Measurements from ENCODE around the gene REV3L. TPM values are rescaled to one million over a fixed set of nuclear protein-coding genes. Genes with fewer than 3 reads are reported as not detected.

The REV3L gene
- total and polyA plus RNA-seq, 2 of the 13 experiments (the other 11 are each of a cell fraction or from before 2014, with no cell fraction given) = 12.8 to 31.3 TPM

DNA sequence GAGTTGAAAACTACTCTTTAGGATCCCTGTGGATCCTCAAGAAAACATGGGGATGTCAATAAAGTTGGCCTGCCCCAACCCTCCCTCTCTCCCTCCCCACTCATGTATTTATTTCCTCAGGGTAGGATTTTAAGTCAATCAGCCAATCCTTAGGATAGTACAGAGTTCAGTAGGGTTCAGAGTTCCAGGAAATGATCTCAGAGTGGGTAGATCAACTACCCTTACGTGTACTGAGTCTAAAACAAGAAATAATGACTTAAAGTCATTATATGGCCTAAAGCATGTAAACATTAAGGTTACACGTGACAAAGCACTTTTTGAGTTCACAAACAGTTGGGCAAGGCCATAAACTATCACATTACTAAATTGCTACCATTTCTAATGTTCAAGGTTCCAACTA is 47.2 kb upstream of the REV3L start (continued):
- TF ChIP-seq, protein P1, sequence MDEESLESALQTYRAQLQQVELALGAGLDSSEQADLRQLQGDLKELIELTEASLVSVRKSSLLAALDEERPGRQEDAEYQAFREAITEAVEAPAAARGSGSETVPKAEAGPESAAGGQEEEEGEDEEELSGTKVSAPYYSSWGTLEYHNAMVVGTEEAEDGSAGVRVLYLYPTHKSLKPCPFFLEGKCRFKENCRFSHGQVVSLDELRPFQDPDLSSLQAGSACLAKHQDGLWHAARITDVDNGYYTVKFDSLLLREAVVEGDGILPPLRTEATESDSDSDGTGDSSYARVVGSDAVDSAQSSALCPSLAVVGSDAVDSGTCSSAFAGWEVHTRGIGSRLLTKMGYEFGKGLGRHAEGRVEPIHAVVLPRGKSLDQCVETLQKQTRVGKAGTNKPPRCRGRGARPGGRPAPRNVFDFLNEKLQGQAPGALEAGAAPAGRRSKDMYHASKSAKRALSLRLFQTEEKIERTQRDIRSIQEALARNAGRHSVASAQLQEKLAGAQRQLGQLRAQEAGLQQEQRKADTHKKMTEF (CRISPR knock-in tag; IDR thresholded peaks at IDR 0.05) = 0 out of 2 replicates have a peak, but pooled peaks have one; percentile 29
- no peak for TF ChIP-seq ZNF354B (CRISPR knock-in tag; IDR thresholded peaks at IDR 0.05)
- TF ChIP-seq, protein P2, sequence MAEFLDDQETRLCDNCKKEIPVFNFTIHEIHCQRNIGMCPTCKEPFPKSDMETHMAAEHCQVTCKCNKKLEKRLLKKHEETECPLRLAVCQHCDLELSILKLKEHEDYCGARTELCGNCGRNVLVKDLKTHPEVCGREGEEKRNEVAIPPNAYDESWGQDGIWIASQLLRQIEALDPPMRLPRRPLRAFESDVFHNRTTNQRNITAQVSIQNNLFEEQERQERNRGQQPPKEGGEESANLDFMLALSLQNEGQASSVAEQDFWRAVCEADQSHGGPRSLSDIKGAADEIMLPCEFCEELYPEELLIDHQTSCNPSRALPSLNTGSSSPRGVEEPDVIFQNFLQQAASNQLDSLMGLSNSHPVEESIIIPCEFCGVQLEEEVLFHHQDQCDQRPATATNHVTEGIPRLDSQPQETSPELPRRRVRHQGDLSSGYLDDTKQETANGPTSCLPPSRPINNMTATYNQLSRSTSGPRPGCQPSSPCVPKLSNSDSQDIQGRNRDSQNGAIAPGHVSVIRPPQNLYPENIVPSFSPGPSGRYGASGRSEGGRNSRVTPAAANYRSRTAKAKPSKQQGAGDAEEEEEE (CRISPR knock-in tag; IDR thresholded peaks at IDR 0.05; ENCODE audit: borderline replicate concordance) = no peak
- TF ChIP-seq NFE2 (CRISPR knock-in tag; IDR thresholded peaks at IDR 0.05) = no peak
- no peak for TF ChIP-seq THYN1 (CRISPR knock-in tag; IDR thresholded peaks at IDR 0.05; ENCODE audit: borderline replicate concordance, low read depth)
- peak; percentile 44 for TF ChIP-seq SAP130 (CRISPR knock-in tag; IDR thresholded peaks at IDR 0.05; ENCODE audit: low read depth)
- TF ChIP-seq FOXA3 (CRISPR knock-in tag; IDR thresholded peaks at IDR 0.05) = no peak
- TF ChIP-seq RARA (CRISPR knock-in tag; IDR thresholded peaks at IDR 0.05) = no peak
- TF ChIP-seq CREM (IDR thresholded peaks at IDR 0.05) = no peak
- no peak for TF ChIP-seq CREM (CRISPR knock-in tag; IDR thresholded peaks at IDR 0.05)
- TF ChIP-seq ZMYM2 (CRISPR knock-in tag; IDR thresholded peaks at IDR 0.05) = no peak
- no peak for TF ChIP-seq ZNF30 (CRISPR knock-in tag; IDR thresholded peaks at IDR 0.05)
- no peak for TF ChIP-seq MEIS2 (CRISPR knock-in tag; IDR thresholded peaks at IDR 0.05)
- TF ChIP-seq, protein P3, sequence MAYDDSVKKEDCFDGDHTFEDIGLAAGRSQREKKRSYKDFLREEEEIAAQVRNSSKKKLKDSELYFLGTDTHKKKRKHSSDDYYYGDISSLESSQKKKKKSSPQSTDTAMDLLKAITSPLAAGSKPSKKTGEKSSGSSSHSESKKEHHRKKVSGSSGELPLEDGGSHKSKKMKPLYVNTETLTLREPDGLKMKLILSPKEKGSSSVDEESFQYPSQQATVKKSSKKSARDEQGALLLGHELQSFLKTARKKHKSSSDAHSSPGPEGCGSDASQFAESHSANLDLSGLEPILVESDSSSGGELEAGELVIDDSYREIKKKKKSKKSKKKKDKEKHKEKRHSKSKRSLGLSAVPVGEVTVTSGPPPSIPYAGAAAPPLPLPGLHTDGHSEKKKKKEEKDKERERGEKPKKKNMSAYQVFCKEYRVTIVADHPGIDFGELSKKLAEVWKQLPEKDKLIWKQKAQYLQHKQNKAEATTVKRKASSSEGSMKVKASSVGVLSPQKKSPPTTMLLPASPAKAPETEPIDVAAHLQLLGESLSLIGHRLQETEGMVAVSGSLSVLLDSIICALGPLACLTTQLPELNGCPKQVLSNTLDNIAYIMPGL (CRISPR knock-in tag; IDR thresholded peaks at IDR 0.05; ENCODE audit: borderline replicate concordance in 1 of 2, low read depth in 1 of 2) = no peak
- TF ChIP-seq TAF1 (CRISPR knock-in tag; IDR thresholded peaks at IDR 0.05) = no peak
- TF ChIP-seq ZNF713 (CRISPR knock-in tag; IDR thresholded peaks at IDR 0.05) = no peak
- no peak for TF ChIP-seq LCORL (IDR thresholded peaks at IDR 0.05)
- TF ChIP-seq LCORL (CRISPR knock-in tag; IDR thresholded peaks at IDR 0.05) = no peak
- no peak for TF ChIP-seq HOXA3 (CRISPR knock-in tag; IDR thresholded peaks at IDR 0.05)
- TF ChIP-seq ZFP1 (CRISPR knock-in tag; IDR thresholded peaks at IDR 0.05) = no peak
- TF ChIP-seq, protein P4, sequence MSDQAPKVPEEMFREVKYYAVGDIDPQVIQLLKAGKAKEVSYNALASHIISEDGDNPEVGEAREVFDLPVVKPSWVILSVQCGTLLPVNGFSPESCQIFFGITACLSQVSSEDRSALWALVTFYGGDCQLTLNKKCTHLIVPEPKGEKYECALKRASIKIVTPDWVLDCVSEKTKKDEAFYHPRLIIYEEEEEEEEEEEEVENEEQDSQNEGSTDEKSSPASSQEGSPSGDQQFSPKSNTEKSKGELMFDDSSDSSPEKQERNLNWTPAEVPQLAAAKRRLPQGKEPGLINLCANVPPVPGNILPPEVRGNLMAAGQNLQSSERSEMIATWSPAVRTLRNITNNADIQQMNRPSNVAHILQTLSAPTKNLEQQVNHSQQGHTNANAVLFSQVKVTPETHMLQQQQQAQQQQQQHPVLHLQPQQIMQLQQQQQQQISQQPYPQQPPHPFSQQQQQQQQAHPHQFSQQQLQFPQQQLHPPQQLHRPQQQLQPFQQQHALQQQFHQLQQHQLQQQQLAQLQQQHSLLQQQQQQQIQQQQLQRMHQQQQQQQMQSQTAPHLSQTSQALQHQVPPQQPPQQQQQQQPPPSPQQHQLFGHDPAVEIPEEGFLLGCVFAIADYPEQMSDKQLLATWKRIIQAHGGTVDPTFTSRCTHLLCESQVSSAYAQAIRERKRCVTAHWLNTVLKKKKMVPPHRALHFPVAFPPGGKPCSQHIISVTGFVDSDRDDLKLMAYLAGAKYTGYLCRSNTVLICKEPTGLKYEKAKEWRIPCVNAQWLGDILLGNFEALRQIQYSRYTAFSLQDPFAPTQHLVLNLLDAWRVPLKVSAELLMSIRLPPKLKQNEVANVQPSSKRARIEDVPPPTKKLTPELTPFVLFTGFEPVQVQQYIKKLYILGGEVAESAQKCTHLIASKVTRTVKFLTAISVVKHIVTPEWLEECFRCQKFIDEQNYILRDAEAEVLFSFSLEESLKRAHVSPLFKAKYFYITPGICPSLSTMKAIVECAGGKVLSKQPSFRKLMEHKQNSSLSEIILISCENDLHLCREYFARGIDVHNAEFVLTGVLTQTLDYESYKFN (CRISPR knock-in tag; conservative IDR thresholded peaks at IDR 0.05) = peak; percentile 61; the same call in 1 of the 2 replicates
- TF ChIP-seq MED13 (CRISPR knock-in tag; IDR thresholded peaks at IDR 0.05) = no peak
- no peak for TF ChIP-seq SRSF1 (optimal IDR thresholded peaks at IDR 0.05; ENCODE audit: low read depth, low read length)
- TF ChIP-seq TBP (CRISPR knock-in tag; IDR thresholded peaks at IDR 0.05) = no peak
- TF ChIP-seq ETV5 (CRISPR knock-in tag; IDR thresholded peaks at IDR 0.05; ENCODE audit: borderline replicate concordance) = peak; percentile 32; the same call in 1 of the 2 replicates
- no peak for TF ChIP-seq ZNF850 (CRISPR knock-in tag; conservative IDR thresholded peaks at IDR 0.05)

Measured in HepG2 (cell line).